Nephron (organoid): ENCODE measurements around the gene THAP7.
"Not testable (repeated sequence)": the region's sequence is repeated elsewhere in the genome, so short reads cannot be mapped to it uniquely, and the experiment has no call there.

ENCODE experiments used
- H3K27ac Mint-ChIP-seq, 3 experiments: 2 replicates each; pipeline ENCODE4 v1.8.0; 2020; ENCODE audit warnings: mixed read lengths in 3 of 3, mild to moderate bottlenecking in 2 of 3, moderate library complexity in 1 of 3
- H3K27me3 Mint-ChIP-seq: 2 replicates; pipeline ENCODE4 v1.8.0; 2021; ENCODE audit warnings: low read depth, mild to moderate bottlenecking, moderate library complexity, mixed read lengths
- H3K36me3 Mint-ChIP-seq: 2 replicates; pipeline ENCODE4 v1.8.0; 2020; ENCODE audit warnings: low read depth, mixed read lengths
- H3K4me1 Mint-ChIP-seq: 2 replicates; pipeline ENCODE4 v1.8.0; 2020; ENCODE audit warnings: mixed read lengths
- H3K4me3 Mint-ChIP-seq, 3 experiments: 2 replicates each; pipeline ENCODE4 v1.8.0; 2020; ENCODE audit warnings: mild to moderate bottlenecking in 3 of 3, mixed read lengths in 3 of 3, moderate library complexity in 2 of 3
- H3K9me3 Mint-ChIP-seq: 2 replicates; pipeline ENCODE4 v1.8.0; 2020; ENCODE audit warnings: mixed read lengths
- CTCF ChIP-seq, 3 experiments: fragments of 200-600 bp; sonication (generic); IDR thresholded peaks; one replicate each; pipeline ENCODE4 v1.5.0; 2021; ENCODE audit warnings: antibody characterized with exemption in 3 of 3; ENCODE audit not compliant: unreplicated experiment in 3 of 3

Gene THAP7

DNA sequence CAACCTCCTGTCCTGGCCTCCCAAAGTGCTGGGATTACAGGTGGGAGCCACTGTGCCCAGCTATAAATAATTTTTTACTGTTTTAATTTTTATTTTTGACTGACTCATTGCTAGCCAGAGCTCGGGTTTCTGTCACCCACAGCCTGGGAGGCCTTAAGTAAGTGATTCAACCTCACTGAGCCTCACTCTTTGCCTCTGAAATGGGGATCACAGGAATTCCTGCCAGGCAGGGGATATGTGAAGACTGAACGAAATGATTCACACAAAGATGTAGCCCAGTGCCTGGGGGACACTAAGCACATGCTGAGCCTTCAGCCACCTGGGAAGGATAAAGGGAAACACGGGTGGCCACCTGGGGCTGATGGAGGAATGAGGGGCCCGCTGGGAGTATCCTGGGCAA lies 40.0 kb upstream of the THAP7 start:
- H3K27ac Mint-ChIP-seq = no peak overlapping the region
- TF ChIP-seq CTCF (IDR thresholded peaks at IDR 0.05; ENCODE audit: unreplicated experiment in 3 of 3) = no peak
- H3K4me3 Mint-ChIP-seq = no peak overlapping the region
- H3K27me3 Mint-ChIP-seq = peaks cover 16% of the 10 kb centered on the region
- peaks cover 31% of the 10 kb centered on the region for H3K4me1 Mint-ChIP-seq
- peaks cover 3% of the 10 kb centered on the region for H3K36me3 Mint-ChIP-seq
- H3K9me3 Mint-ChIP-seq = no peaks in the 10 kb centered on the region

DNA sequence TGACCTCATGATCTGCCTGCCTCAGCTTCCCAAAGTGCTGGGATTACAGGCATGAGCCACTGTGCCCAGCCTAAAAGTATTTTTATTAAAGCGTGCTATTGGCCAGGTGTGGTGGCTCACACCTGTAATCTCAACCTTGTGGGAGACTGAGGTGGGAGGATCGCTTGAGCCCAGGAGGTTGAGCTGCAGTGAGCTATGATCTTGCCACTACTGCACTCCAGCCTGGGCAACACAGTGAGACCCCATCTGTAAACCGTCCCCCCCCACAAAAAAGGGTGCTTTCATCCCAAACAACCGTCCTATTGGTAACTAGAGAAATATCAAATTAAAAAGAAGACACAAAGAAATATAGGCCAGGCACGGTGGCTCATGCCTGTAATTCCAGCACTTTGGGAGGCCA lies 37.2 kb upstream of the THAP7 start:
- Mint-ChIP-seq H3K27me3 (peaks cover 16% of the 10 kb centered on the region), H3K4me1 (peaks cover 14% of the 10 kb centered on the region)
- not testable (repeated sequence) for H3K36me3 Mint-ChIP-seq, H3K9me3 Mint-ChIP-seq, H3K4me3 Mint-ChIP-seq, H3K27ac Mint-ChIP-seq

DNA sequence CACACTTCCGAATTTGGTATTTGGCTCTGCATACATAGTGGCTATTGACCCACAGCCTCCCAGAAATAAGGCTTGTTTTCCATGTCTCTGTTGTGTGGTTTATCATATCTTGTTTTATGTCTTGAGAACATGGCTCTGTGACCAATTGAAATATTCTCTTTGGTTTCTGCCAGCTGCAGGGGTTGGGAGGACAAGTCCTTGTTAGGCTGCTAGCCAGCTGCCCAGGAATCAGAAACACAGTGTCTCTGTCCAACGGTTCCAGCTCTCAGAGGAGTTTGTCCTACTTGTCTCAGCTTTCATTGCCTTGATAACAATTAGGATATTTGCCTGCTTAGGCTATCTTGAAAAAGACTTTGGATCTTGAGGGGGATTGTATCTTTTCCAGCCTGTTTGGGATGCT lies 36.5 kb upstream of the THAP7 start:
- H3K4me3 Mint-ChIP-seq = no peak overlapping the region
- peaks cover 11% of the 10 kb centered on the region for H3K4me1 Mint-ChIP-seq
- no peak for TF ChIP-seq CTCF (IDR thresholded peaks at IDR 0.05; ENCODE audit: unreplicated experiment in 3 of 3)
- H3K27me3 Mint-ChIP-seq = peaks cover 16% of the 10 kb centered on the region
- H3K9me3 Mint-ChIP-seq = no peaks in the 10 kb centered on the region
- H3K36me3 Mint-ChIP-seq = peaks cover 3% of the 10 kb centered on the region
- peak overlapping the region; percentile 53 to 89 (median 71) for H3K27ac Mint-ChIP-seq

- Mint-ChIP-seq H3K27me3 (peaks cover 25% of the 10 kb centered on the region), H3K27ac (no peak overlapping the region), H3K9me3 (no peaks in the 10 kb centered on the region)
These were observed 33.1 kb upstream of the THAP7 start for GRCh38 chr22:21034989-21035388.

GRCh38 chr22:21033895-21034294 lies 32.0 kb upstream of the THAP7 start:
- Mint-ChIP-seq H3K9me3 (no peaks in the 10 kb centered on the region), H3K27me3 (peaks cover 29% of the 10 kb centered on the region), H3K4me3 (no peak overlapping the region), H3K4me1 (peaks cover 27% of the 10 kb centered on the region), H3K36me3 (no peaks in the 10 kb centered on the region), H3K27ac (no peak overlapping the region)
- TF ChIP-seq CTCF (IDR thresholded peaks at IDR 0.05; ENCODE audit: unreplicated experiment in 3 of 3) = no peak

More at GRCh38 chr22:21034989-21035388, 33.1 kb upstream of the THAP7 start:
- H3K4me3 Mint-ChIP-seq = no peak overlapping the region
- TF ChIP-seq CTCF (IDR thresholded peaks at IDR 0.05; ENCODE audit: unreplicated experiment in 3 of 3) = no peak
- peaks cover 19% of the 10 kb centered on the region for H3K4me1 Mint-ChIP-seq
- H3K36me3 Mint-ChIP-seq = no peaks in the 10 kb centered on the region

DNA sequence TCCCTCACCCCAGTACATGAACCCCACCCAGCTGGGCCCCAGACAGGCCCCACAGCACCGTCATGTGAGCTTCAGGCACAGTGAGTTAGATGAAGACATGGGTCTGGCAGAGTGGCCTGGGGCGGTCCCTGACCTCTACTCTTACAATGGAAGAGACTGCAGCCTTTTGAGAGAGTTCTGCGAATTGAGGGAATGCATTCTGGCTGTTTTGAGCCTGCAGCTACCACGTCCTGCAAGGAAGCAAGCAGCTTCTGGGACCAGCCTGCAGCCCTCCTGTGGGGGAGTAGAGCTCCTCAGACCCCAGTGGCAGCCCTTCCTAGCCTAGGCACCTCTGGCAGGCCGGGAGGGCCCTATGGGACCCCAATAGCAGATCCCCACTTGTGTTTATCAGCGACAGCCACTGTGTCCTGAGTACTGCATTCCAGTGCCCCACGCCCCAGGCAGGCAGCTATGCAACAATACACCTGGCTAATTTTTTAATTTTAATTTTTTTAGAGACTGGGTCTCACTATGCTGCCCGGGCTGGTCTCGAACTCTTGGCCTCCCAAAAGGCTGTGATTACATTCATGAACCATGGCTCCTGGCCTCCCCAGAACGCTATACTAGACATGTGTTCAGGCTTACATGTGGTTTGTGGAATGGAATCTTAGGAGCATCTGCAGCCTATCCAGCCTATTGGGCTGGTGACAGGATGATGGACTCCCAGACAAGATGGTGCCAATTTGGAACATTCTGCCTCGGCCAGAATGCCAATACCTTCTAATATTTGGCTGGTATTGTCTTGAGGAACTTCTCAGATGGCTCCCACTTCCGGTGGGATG lies 31.2 kb upstream of the THAP7 start:
- Mint-ChIP-seq H3K27me3 (peaks cover 29% of the 10 kb centered on the region), H3K4me3 (peak overlapping the region in 2 of 3 experiments; percentile 8 to 68), H3K4me1 (peaks cover 21% of the 10 kb centered on the region), H3K27ac (no peak overlapping the region), H3K9me3 (no peaks in the 10 kb centered on the region), H3K36me3 (no peaks in the 10 kb centered on the region)
- no peak for TF ChIP-seq CTCF (IDR thresholded peaks at IDR 0.05; ENCODE audit: unreplicated experiment in 3 of 3)
